Measurements from ENCODE around the gene PARP8.

DNA sequence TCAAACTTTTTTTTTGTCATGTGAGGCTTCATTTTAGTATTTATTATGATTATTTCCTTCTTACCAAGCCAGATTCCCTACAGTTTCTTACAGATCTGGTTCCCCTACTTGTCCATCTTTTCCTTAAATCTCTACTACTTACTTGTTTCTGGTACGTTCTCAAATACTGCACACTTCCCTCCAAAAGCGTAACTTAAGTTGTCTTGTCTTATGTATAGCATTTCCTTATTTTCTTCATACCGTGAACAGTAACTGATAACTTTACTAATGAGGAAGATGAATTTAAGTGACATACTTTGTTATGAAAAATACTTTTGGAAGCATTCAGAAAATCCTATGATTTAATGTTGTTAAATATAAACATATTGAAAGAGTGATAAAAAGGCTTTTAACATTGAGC, 67.3 kb downstream of the PARP8 start:
- TF ChIP-seq POLR2A (IDR thresholded peaks at IDR 0.05) (no peak), EP300 (IDR thresholded peaks at IDR 0.05; ENCODE audit: low read depth) (no peak)
- TF ChIP-seq, protein P1, sequence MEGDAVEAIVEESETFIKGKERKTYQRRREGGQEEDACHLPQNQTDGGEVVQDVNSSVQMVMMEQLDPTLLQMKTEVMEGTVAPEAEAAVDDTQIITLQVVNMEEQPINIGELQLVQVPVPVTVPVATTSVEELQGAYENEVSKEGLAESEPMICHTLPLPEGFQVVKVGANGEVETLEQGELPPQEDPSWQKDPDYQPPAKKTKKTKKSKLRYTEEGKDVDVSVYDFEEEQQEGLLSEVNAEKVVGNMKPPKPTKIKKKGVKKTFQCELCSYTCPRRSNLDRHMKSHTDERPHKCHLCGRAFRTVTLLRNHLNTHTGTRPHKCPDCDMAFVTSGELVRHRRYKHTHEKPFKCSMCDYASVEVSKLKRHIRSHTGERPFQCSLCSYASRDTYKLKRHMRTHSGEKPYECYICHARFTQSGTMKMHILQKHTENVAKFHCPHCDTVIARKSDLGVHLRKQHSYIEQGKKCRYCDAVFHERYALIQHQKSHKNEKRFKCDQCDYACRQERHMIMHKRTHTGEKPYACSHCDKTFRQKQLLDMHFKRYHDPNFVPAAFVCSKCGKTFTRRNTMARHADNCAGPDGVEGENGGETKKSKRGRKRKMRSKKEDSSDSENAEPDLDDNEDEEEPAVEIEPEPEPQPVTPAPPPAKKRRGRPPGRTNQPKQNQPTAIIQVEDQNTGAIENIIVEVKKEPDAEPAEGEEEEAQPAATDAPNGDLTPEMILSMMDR (IDR thresholded peaks at IDR 0.05), result no peak
